Effector CD4-positive, alpha-beta T cell (primary cell): ENCODE measurements around the gene FOXO4.
"Not testable (repeated sequence)": the region's sequence is repeated elsewhere in the genome, so short reads cannot be mapped to it uniquely, and the experiment has no call there.

Experiments
- DNase-seq: peaks from one replicate; pipeline ENCODE4 v3.0.0-alpha.2; 2020
- total RNA-seq: gene quantifications from one replicate; lab custom pipeline; 2026; lab: John Stamatoyannopoulos, UW

FOXO4 gene
- total RNA-seq, result 52.3 reads per million, percentile 69 among the genes with 10 or more reads in this experiment

GRCh38 chrX:71095555-71095980, at the start of gene FOXO4:
TSS of gene FOXO4 (plus strand) at chrX:71095851. CDS start at chrX:71096529, 678 bp downstream.
- DNase-seq, result peak; percentile 88

GRCh38 chrX:71047891-71048290, 47.8 kb upstream of the FOXO4 start:
- DNase-seq, result not testable (repeated sequence)

GRCh38 chrX:71052721-71053120, 42.9 kb upstream of the FOXO4 start:
- DNase-seq, result no peak

GRCh38 chrX:71053217-71053621, 42.4 kb upstream of the FOXO4 start:
- DNase-seq, result no peak

- DNase-seq, result no peak
These were observed 38.8 kb upstream of the FOXO4 start for GRCh38 chrX:71056867-71057266.

GRCh38 chrX:71057848-71058530, 37.7 kb upstream of the FOXO4 start:
- no peak for DNase-seq

- no peak for DNase-seq
These were observed 35.5 kb upstream of the FOXO4 start for GRCh38 chrX:71060127-71060526.

- DNase-seq, result no peak
These were observed 28.6 kb upstream of the FOXO4 start for GRCh38 chrX:71067089-71067488.

- DNase-seq, result no peak
These were observed 28.0 kb upstream of the FOXO4 start for GRCh38 chrX:71067712-71068043.

GRCh38 chrX:71068044-71068918, 27.4 kb upstream of the FOXO4 start, which contains the start of gene SNX12:
TSS of gene SNX12 (minus strand) at chrX:71068334. CDS start at chrX:71068306, 28 bp downstream.
- DNase-seq, result peak; percentile 80

GRCh38 chrX:71070531-71070930, 25.1 kb upstream of the FOXO4 start:
- no peak for DNase-seq

GRCh38 chrX:71081330-71082123, 14.1 kb upstream of the FOXO4 start:
- no peak for DNase-seq

- DNase-seq, result no peak
These were observed 13.5 kb upstream of the FOXO4 start for GRCh38 chrX:71082124-71082647.

- DNase-seq, result no peak
These were observed 12.8 kb upstream of the FOXO4 start for GRCh38 chrX:71082822-71083221.

- DNase-seq, result no peak
These were observed 9.8 kb upstream of the FOXO4 start for GRCh38 chrX:71085900-71086299.

- no peak for DNase-seq
These were observed 4.4 kb upstream of the FOXO4 start for GRCh38 chrX:71091263-71091662.

- no peak for DNase-seq
These were observed 618 bp upstream of the FOXO4 start for GRCh38 chrX:71095033-71095432.

GRCh38 chrX:71095981-71096759, 519 bp downstream of the FOXO4 start:
- DNase-seq, result no peak

GRCh38 chrX:71096760-71097032, 1.0 kb downstream of the FOXO4 start:
- no peak for DNase-seq

- peak; percentile 82 for DNase-seq
These were observed 2.7 kb downstream of the FOXO4 start for GRCh38 chrX:71098302-71098701.

GRCh38 chrX:71098951-71099506, 3.4 kb downstream of the FOXO4 start:
- DNase-seq, result no peak

GRCh38 chrX:71099736-71100135, 4.1 kb downstream of the FOXO4 start:
- DNase-seq, result no peak
